Suppressor macrophage treated with lipopolysaccharide for 1 hour (primary cell): ENCODE data around the gene SLC39A12.

ENCODE experiments used
- DNase-seq, 3 donors: peaks; one replicate each; pipeline ENCODE4 v3.0.0-alpha.2; 2020 to 2022

The SLC39A12 gene

DNA sequence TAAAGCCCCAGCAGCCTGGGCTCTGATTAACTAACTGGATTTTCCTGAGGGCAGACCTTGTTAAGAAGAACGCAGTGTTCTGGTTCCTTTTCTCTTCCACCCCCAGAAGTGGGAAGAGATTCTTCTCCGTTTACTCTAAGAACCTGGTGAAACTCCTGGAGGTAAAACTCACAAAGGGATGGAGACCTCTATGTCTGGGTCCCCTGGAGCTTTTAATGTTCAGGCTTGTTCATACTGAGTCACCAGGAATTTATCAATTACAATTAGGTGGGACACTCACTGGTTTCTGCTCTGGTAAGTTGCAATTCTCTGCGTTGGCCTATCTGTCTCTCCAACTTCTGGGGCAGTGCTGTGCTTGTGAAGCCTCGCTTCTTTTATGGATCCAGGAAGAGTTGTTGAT, 115.2 kb downstream of the SLC39A12 start:
- no peak for DNase-seq

DNA sequence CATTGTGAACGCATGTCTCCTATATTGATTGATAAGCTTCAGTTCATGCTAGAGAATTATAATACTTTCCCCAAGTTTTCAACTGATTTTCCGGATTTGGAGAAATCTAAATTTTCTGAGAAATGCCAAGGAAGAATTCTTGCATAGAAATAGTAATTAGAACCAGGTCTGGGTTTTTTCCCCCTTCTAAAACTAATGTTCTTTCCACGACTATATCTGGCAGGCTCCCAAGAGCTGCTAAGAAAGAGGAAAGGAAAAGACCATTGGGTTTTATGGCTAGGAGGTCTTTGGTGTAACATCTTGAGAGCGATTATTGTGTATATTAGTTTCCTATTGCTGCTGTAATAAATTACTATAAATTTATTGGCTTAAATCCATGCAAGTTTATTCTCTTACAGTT, 116.7 kb downstream of the SLC39A12 start:
- DNase-seq: no peak

DNA sequence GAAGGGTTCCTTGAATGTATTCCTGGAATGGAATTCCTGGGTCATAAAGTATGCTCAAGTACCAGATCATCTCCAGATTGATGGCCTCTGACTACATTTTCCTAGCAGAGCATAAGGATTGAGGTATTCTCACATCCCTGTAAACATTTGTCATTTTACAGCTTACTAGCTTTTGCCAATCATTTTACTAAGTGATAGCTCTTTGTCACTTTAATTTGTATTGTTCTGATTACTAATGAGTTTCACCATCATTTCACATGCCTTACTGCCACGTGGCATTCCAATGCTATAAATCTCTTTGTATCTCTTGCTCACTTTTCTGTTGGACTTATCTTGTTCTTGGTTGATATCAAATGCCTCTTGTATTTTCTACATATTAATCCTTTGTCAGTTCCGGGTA, 119.9 kb downstream of the SLC39A12 start:
- DNase-seq: no peak

DNA sequence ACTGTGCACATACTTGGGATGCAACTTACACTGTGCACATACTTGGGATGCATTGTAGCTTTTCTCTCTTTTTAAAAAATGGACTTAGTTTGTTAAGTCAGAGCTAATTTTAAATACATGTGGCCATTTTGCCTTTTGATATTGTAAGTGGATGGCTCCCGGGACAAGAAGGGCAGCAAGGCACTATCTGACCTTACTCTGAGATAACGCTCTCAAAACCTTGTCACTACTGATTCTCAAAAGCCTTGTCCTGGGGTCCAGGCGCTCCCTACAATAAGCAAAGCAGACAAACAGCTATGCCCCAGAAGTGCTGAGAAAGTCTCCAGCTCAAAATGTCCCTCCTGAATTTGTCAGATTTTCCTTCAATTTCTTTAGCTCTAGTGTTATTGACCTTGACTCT, 121.6 kb downstream of the SLC39A12 start:
- DNase-seq: no peak

DNA sequence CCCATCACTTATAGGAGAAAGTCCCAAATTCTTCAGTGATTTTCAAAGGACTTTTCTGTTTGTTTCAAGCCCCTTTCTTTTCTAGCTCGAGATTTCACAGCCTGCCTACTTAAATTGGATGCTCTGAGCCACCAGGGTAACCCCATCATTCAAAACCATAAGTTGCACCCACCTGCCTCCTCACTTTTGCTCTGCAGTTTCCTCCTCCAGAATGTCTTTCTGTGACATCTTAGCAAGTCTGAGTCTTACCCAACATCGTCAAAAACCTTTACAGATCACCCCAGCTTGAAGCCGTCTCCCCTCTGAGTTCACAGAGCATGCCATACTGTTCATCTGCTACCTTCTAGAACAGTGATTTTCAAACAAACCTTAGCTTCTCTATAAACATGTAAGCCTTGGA, 124.2 kb downstream of the SLC39A12 start:
- DNase-seq: no peak

DNA sequence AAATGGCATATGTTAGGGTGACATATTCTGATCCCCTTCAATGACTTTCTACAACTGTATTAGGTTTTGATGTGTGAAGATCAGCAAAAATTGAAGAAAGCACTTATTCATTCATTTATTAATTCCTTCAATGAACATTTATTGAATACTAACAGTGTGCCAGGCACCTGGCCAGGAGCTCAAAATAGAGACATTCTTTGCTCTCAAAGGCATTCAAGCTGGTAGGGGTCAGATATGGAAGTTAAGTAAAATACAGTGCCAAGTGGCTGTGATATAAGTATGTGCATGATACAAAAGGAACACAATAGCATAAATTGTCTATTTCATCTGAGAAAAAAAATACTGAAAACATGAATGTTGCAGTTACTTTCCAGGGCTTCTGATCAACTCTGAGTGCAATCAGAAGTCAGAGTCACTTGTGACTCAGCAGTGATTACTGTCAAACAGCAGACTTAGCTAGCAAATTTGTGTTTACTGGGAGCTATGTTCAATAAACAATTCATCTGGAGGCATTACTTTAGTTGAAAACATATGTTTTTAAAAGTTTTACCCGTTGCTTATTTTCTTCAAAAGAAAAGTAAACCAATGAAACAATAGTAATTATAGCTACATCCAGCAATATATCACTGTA, 128.1 kb downstream of the SLC39A12 start:
- DNase-seq: no peak

DNA sequence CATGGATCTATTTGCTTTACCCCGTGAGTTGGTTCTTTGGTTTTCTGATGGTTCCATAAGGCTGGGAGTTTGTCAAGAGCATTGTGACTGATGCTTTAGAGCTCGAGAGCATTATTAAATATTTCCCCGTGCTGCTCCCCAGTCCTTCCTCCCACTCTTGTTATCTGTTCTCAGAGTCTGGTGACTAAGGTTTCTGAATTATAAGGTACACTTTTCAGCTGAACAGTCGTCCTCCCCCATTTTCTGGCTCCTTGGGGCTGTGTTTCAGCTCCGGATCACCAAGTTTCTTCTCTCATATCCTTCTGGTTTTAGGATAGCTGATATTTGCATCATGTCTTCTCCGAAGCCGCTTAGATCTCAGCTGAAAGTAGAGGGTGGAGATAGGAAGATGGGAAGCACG, 130.7 kb downstream of the SLC39A12 start:
- no peak for DNase-seq

DNA sequence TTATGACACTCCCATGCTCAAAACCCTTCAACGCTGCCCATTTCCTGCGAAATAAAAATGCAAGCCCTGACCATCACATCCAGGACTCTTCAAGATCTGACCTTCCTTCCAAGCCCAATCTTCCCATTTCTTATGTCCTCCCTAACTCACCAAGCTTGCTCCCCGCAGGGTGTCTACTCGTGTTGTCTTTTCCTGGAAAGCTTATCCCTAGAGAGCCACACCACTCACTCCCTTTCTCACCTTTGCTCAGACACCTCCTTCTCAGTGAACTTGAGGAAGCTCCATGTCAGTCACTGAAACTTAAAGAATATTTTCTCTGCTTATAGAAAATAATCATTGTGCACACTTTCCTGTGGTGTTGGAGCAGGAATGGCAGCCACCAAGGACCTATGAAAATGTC, 134.1 kb downstream of the SLC39A12 start:
- no peak for DNase-seq

DNA sequence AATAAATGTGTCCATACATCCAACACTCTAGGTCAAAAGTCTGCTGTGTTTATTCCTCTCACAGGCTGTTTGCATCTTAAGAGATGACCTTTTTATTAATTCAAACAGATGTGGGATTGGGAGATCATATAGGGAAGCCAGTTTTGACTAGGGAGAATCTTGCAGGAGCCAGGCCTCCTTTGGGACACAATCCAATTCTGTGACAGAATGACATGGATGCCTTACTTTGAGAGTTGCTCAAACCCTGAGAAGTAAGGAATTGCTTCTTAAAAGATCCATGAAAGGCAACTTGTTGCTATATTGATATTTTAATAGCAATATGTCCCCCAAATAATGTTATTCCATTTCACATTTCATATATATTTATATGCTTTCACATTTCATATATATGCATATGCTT, 135.0 kb downstream of the SLC39A12 start:
- no peak for DNase-seq

DNA sequence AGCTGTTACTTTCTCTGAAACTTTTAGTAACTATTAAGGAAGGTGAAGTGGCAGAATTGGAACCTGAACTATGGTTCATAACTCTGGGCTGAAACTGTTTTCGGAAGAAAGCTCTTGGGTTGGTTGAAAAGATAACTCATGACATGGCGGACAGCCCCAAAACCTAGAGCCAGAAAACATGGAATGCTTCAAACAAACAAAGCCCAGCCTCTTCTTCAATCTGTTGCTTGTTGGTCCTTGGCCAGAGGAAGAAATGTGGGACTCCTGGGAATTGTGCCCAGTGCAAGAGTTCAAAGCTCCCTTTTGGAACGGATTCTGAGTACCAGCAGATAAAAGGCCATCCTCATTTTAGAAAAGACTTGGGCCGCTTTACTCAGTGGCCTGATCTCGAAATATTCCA, 135.6 kb downstream of the SLC39A12 start:
- DNase-seq: no peak
